Heart right ventricle (tissue), 16 donors: ENCODE measurements around the gene SKAP2. TPM values are rescaled to one million over a fixed set of nuclear protein-coding genes. Genes with fewer than 3 reads are reported as not detected.

Experiments
- ATAC-seq, 8 donors: fragments of 200-7000 bp; cut with Tn5 transposase; one replicate each; pipeline ENCODE4 v1.9.1; 2020; ENCODE audit warnings: mild to moderate bottlenecking in 8 of 8, moderate library complexity in 8 of 8, moderate number of reproducible peaks in 1 of 8
- DNase-seq, 2 donors: peaks; one replicate each; pipeline ENCODE4 v3.0.0-alpha.2; 2020
- H3K27ac ChIP-seq, 10 donors: fragments of 200-600 bp; sonication (generic) in 2 of 10; one replicate each; pipeline versions ENCODE4 v1.5.0 to v1.8.0; 2020 to 2022; ENCODE audit warnings: mild to moderate bottlenecking in 3 of 10
- H3K27me3 ChIP-seq, 7 donors: fragments of 200-600 bp; one replicate each; pipeline ENCODE4 v1.8.0; 2021 to 2022; ENCODE audit warnings: mild to moderate bottlenecking in 2 of 7
- H3K36me3 ChIP-seq, 9 donors: fragments of 200-600 bp; sonication (generic) in 1 of 9; one replicate each; pipeline versions ENCODE4 v1.5.0 to v1.8.0; 2020 to 2022; ENCODE audit warnings: mild to moderate bottlenecking in 2 of 9
- H3K4me1 ChIP-seq, 9 donors: fragments of 200-600 bp; sonication (generic) in 1 of 9; one replicate each; pipeline versions ENCODE4 v1.5.0 to v1.8.0; 2020 to 2022; ENCODE audit warnings: mild to moderate bottlenecking in 4 of 9
- H3K4me3 ChIP-seq, 10 donors: fragments of 200-600 bp; sonication (generic) in 2 of 10; one replicate each; pipeline versions ENCODE4 v1.5.0 to v1.8.0; 2020 to 2022; ENCODE audit warnings: mild to moderate bottlenecking in 7 of 10, moderate library complexity in 2 of 10
- H3K9me3 ChIP-seq, 11 donors: fragments of 200-600 bp in 10 of 11; sonication (generic) in 2 of 11; one replicate each; pipeline versions ENCODE4 v1.5.0 to v1.8.0; 2013 to 2022; ENCODE audit warnings: mild to moderate bottlenecking in 2 of 11, control low read depth in 1 of 11, moderate library complexity in 1 of 11
- CTCF ChIP-seq, 9 donors: fragments of 200-600 bp; sonication (generic) in 2 of 9; IDR thresholded peaks; one replicate each; pipeline versions ENCODE4 v1.5.0 to v1.8.0; 2021 to 2022; ENCODE audit warnings: antibody characterized with exemption in 9 of 9, mild to moderate bottlenecking in 5 of 9, moderate library complexity in 1 of 9
- WGBS, 2 donors: extraction: QIAGEN DNeasy Blood & Tissue Kit; methylation state at CpG; one replicate each; pipeline ENCODE4 v1.1.7; 2013; ENCODE audit warnings: inconsistent platforms in 1 of 2; 5-methylcytosine and 5-hydroxymethylcytosine counted together
- intact Hi-C, 10 donors: fragments of 100-400 bp; cut with DNase I; formaldehyde crosslinking; loops; one replicate each; pipeline versions ENCODE4 v1.11.1 to v1.14.2; 2022
- polyA plus RNA-seq, 2 donors: library from polyadenylated mRNA; stranded (reverse); fragments of 200-250 nt; gene quantifications; one replicate each; pipeline ENCODE4 v1.2.3, GENCODE V29; 2013
- total RNA-seq, 10 donors: library from RNA; stranded (reverse); fragmentation: NEBNext Ultra II Directional in 3 of 10; extraction: Animal tissue kit (Norgen Biotek cat#: 25700) in 3 of 10; gene quantifications; one replicate each; pipeline versions ENCODE4 v1.2.1 to v1.2.4, GENCODE V29; 2021 to 2023
- donor health status: Arrhythmogenic right ventricular cardiomyopathy.
- donor health status: ischemic (EF 13 %, LVEDD 7.1; RV severe dilation, severe dysfunction).
- donor health status: healthy with polysubstance abuse.
- donor health status: DM: no; HTN: yes; CAD: no.
- donor health status: DM: no; HTN: no; CAD: no.
- donor health status: ischemic (EF 25% LVEDD 6.9; RV normal size, moderate dysfunction).
- donor health status: ischemic (EF 25% LVEDD 5.7; RV mildly dilated, moderate dysfunction).
- donor health status: healthy.
- donor health status: DM: yes; HTN: yes; CAD: no.
- donor health status: Ischemic cardiomyopathy.
- donor health status: ischemic (EF 35%, LVEDD 5.7; RV mildly dilated, moderate dysfunction).
- donor health status: nonischemic (EF 11% LVEDD 7.7; RV severe dilation, severe dysfunction).
- donor health status: DM: yes; HTN: yes; CAD: no.
- donor health status: PGD.
- donor health status: ischemic (EF 29% LVEDD 5.4; RV normal size, mild dysfunction).
- donor health status: nonischemic (EF 23%, LVEDD 6.1; RV moderate dilation, normal function).

The SKAP2 gene
- total and polyA plus RNA-seq, 12 donors, result 1.9 to 12.3 (median 4.6) TPM

DNA sequence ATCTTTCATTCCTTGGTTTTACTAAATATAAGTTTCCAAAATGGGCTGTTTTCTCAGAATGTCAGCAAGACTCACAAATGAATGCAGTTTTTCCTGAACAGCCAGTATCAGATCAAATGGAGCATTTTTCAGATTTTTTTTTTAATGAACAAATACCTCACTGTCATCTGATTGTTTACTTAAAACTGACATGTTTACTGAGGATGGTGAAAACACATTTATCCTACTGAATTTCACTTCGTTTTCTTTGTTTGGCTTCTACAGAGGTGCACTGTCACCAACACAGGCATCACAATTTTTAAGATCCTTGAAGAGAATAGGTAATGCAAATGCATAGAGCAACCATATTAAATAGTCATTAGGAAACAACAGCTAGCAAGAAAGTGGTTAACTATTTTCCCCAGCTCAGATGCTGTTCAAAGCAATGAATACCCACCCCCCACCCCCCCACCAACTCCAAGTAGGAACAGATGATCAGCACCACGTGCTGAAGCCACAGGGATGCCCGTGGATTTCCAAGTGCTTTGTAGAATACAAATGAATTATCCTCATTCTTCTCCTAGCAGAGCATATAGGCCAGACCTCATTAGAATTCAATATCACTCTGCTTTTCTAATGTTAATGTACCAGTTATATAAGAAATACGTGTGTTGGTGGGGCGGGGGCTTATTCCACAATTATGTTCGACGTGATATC lies 205.9 kb downstream of the SKAP2 start:
- no peak overlapping the region for H3K27ac ChIP-seq
- ATAC-seq (no peak), DNase-seq (no peak)
- no peak overlapping the region for H3K4me3 ChIP-seq
- WGBS, 2 donors, result 80 to 83% methylated on average over 7 of the region's 7 CpGs
- H3K9me3 ChIP-seq, result no peaks in the 10 kb centered on the region
- no peaks in the 10 kb centered on the region for H3K36me3 ChIP-seq
- intact Hi-C loops, result no loop called here
- peaks cover 0 to 10% (median 7%) of the 10 kb centered on the region in 9 donors for H3K4me1 ChIP-seq
- TF ChIP-seq CTCF (IDR thresholded peaks at IDR 0.05), result no peak
- H3K27me3 ChIP-seq, result peaks cover 0 to 72% (median 52%) of the 10 kb centered on the region in 7 donors

DNA sequence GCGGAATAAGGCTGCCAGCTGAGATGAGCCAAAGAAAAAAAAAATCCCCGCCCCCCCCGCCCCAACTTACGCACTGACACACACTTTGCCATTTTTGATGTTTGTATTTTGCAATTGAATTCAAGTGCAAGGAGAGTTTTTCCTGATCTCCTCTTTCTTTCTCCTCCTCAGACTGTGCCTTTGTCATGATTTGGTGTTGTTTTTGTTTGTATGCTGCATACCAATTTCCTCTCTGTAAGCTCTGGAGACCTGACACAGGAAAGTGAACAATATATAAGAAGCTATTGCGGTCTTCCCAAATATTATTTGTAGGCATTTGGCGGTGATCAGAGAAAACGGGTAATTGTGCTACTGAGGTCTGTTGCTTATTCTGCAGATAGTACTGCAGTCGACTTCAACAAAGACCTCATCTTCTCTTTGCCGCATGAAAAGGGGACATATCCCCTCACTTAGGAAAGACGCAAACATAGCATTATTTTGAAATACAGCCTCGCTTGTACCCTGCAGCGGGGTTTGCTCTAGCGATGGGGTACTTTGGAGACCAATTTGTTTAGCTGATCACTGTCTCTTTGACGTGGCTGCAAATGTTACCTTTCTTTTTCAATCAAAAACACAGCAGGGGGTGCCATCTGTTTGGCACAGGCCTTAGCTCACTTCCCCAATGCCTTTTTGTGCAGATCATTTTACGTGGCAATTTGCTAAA lies 206.6 kb downstream of the SKAP2 start:
- DNase-seq, result no peak
- intact Hi-C loops, result no loop called here
- ATAC-seq, result no peak
- Histone ChIP-seq H3K9me3 (no peaks in the 10 kb centered on the region), H3K27ac (no peak overlapping the region), H3K27me3 (peaks cover 0 to 65% (median 45%) of the 10 kb centered on the region in 7 donors), H3K36me3 (no peaks in the 10 kb centered on the region), H3K4me3 (no peak overlapping the region), H3K4me1 (peaks cover 0 to 10% (median 7%) of the 10 kb centered on the region in 9 donors)
- TF ChIP-seq CTCF (IDR thresholded peaks at IDR 0.05), result no peak
- WGBS, 2 donors, result 65 to 70% methylated on average over 15 of the region's 15 CpGs

- ATAC-seq, result no peak
- intact Hi-C loops, result no loop called here
- H3K27me3 ChIP-seq, result peaks cover 0 to 59% (median 39%) of the 10 kb centered on the region in 7 donors
- peaks cover 0 to 10% (median 7%) of the 10 kb centered on the region in 9 donors for H3K4me1 ChIP-seq
- whole genome bisulfite sequencing, 2 donors, result 67 to 75% methylated on average over 2 of the region's 2 CpGs
- no peaks in the 10 kb centered on the region for H3K36me3 ChIP-seq
- no peak for TF ChIP-seq CTCF (IDR thresholded peaks at IDR 0.05)
- no peaks in the 10 kb centered on the region for H3K9me3 ChIP-seq
- DNase-seq, result no peak
- no peak overlapping the region for H3K27ac ChIP-seq
- H3K4me3 ChIP-seq, result no peak overlapping the region
Measured at GRCh38 chr7:26657206-26657641, 207.2 kb downstream of the SKAP2 start.

DNA sequence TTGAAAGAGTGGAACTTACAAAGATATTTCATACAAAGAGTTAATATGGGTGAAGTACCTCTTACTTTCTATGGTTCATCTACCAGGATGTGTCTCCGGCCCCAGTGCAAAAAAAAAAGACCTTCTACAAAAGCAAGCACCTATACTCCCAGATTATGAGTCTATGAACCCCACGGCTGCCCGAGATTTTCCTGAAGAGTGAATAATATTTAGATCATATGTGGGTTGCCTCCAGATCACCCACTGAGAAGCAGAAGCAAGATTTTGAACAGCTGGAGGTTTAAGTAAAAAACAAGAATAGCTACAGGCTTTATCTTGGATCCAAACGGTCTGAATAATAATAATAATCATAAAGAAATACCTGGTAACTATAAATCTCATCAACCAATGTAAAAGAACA lies 207.7 kb downstream of the SKAP2 start:
- no peaks in the 10 kb centered on the region for H3K36me3 ChIP-seq
- no peaks in the 10 kb centered on the region for H3K9me3 ChIP-seq
- peaks cover 0 to 54% (median 38%) of the 10 kb centered on the region in 7 donors for H3K27me3 ChIP-seq
- intact Hi-C loops, result no loop called here
- ATAC-seq, result no peak
- no peak for TF ChIP-seq CTCF (IDR thresholded peaks at IDR 0.05)
- H3K27ac ChIP-seq, result no peak overlapping the region
- no peak overlapping the region for H3K4me3 ChIP-seq
- peaks cover 0 to 10% (median 7%) of the 10 kb centered on the region in 9 donors for H3K4me1 ChIP-seq
- no peak for DNase-seq
- 78 to 82% methylated on average over 4 of the region's 4 CpGs for WGBS, 2 donors
